ENCODE results near the gene CLECL1.
A peak's percentile ranks its signal among the peaks of the same experiment; 100 is the strongest.
"Not testable (repeated sequence)": the region's sequence is repeated elsewhere in the genome, so short reads cannot be mapped to it uniquely, and the experiment has no call there.

Gene CLECL1

DNA sequence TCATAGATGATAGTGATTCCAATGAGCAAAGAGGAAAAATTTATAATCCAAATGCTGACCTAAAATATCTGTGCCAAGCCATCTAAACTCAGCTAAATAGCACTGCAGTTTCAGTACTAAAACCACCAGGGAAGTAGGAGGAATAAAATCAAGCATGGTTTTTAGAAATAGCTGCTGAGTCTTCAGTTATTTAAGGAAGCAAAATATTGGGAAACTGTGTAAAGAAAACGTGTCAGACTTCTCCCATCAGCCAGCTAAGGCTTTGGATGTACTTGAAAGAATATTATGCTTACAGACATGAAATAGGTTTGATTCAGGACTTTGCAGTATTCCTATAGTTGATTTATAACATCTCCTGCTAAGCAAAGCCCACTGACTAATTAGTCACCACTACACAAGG lies 38.7 kb downstream of the CLECL1 start:
- DNase-seq = no peak

DNA sequence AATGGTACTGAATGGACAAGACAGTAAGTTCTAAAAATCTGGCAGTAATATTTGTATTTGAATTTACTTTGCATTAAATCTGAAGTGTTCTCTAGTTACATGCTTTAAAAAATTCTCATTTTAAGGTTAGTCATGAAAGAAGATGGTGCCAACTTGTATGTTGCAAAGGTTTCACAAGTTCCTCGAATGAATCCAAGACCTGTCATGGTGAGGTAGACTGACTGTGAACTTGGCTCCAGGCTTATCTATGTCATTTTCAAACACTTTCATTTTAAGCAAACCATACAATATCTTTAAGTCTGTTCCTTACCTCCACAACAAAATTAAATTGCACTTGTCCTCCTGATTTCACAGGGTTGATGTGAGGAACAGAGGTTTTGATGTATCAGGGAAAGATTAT lies 40.0 kb downstream of the CLECL1 start:
- no peak for DNase-seq

DNA sequence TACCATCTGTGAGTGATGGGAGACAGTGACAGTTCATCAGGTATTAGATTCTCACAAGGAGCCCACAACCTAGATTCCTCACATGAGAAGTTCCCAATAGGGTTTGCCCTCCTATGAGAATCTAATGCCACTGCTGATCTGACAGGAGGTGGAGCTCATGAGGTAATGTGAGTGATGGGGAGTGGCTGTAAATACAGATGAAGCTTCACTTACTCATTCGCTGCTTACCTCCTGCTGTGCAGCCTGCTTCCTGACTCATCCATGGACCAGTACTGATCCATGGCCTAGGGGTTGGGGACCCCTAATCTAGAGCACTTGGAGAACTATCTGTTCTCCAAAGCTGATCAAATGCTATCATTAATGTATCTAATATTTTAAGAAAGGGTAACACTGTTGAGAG lies 45.7 kb downstream of the CLECL1 start:
- DNase-seq = no peak

DNA sequence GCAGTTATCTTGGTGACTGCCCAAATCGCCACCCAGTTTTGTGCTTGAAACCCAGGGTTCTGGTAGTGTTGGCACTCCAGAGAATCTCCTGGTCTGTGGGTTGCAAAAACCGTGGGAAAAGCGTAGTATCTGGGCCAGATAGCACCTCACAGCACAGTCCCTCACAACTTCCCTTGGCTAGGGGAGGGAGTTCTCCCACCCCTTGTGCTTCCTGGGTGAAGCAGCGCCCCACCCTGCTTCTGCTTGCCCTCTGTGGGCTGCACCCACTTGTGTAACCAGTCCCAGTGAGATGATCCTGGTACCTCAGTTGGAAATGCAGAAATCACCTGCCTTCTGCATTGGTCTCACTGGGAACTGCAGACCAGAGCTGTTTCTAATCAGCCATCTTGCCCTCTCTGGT lies 47.0 kb downstream of the CLECL1 start:
- DNase-seq = no peak

DNA sequence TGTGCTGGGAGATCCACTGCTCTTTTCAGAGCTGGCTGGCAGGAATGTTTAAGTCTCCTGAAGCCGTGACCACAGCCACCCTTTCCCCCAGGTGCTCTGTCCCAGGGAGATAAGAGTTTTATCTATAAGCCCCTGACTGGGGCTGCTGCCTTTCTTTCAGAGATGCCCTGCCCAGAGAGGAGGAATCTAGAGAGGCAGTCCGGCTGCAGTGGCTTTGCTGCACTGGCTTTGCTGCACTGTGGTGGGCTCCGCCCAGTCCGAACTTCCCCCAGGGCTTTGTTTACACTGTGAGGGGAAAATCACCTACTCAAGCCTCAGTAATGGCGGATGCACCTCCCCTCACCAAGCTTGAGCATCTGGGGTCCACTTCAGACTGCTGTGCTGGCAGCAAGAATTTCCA lies 47.5 kb downstream of the CLECL1 start:
- DNase-seq = not testable (repeated sequence)

DNA sequence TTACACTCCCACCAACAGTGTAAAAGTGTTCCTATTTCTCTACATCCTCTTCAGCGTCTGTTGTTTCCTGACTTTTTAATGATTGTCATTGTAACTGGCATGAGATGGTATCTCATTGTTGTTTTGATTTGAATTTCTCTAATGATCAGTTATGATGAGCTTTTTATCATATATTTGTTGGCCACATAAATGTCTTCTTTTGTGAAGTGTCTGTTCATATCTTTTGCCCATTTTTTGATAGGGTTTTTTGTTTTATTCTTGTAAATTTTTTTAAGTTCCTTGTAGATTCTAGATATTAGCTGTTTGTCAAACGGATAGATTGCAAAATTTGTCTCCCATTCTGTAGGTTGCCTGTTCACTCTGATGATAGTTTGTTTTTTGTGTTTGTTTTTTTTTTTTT lies 49.9 kb downstream of the CLECL1 start:
- DNase-seq = not testable (repeated sequence)

DNA sequence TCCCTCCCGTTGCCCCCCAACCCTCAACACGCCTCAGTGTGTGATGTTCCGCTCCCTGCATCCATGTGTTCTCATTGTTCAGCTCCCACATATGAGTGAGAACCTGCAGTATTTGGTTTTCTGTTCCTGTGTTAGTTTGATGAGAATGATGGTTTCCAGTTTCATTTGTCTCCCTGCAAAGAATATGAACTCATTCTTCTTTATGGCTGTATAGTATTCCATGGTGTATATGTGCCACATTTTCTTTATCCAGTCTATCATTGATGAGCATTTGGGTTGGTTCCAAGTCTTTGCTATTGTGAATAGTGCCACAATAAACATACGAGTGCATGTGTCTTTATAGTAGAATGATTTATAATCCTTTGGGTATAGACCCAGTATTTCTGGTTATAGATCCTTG lies 50.4 kb downstream of the CLECL1 start:
- DNase-seq = not testable (repeated sequence)

DNA sequence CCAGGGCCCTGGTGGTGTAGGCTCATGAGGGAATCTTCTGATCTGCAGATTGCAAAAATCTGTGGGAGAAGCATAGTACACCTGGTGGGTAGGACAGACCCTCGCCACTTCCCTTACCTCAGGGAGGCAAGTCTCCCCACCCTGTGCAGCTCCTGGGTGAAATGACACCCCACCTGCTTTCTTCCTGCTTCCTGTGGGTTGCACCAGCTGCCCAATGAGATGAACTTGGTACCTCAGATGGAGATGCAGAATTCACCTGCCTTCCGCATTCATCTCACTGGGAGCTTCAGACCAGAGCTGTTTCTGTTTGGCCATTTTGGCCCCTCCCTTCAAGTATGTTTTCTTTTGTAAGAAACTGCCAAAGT lies 58.7 kb downstream of the CLECL1 start:
- DNase-seq = peak; percentile 32

DNA sequence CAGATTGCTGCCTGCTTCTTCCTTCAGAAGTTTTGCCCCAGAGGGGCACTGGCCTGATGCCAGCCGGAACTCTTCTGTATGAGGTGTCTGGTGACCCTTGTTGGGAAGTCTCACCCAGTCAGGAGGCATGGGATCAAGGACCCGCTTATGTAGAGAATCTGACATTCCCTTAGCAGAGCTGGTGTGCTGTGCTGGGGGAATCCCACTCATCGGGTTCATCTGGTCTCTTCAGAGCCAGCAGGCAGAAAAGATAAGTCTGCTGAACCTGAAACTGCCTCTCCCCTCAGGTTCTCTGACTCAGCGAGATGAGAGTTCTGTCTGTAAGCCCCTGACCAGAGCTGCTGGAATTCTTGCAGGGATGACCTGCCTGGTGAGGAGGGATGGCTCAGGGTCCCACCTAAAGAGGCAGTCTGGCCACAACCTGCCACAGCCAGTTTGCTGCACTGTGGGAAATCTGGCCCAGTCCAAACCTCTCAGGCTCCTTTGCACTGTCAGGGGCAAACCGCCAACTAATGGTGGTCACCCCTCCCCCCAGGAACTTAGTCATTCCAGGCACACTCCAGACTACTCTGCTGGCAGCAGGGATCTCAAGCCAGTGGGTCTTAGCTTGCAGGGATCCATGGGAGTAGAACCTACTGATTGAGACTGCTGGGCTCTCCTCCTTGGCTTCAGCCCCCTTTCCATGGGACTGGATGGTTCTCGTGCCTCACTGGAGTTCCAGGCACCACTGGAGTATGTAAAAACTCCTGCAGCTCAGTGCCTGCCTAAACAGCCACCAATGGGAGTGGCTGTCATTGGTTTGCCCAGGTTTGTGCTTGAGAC lies 59.3 kb downstream of the CLECL1 start:
- peak; percentile 48 for DNase-seq
